Coronary artery (tissue), 2 donors: ENCODE data around the gene PXDN.

Source experiments
- DNase-seq: peaks from one replicate; pipeline ENCODE4 v3.0.0-alpha.2; 2017; ENCODE audit warnings: low spot score
- H3K27ac ChIP-seq, 2 donors: fragments of 200-600 bp; sonication (generic); one replicate each; pipeline ENCODE4 v1.5.1; 2016 to 2019
- H3K4me3 ChIP-seq: fragments of 200-600 bp; sonication (generic); 2 replicates; pipeline ENCODE4 v1.5.1; 2016; ENCODE audit warnings: mild to moderate bottlenecking, moderate library complexity
- TF ChIP-seq, protein P1 (sequence below): fragments of 200-600 bp; sonication (generic); IDR thresholded peaks from one replicate; pipeline ENCODE4 v1.5.1; 2019; ENCODE audit warnings: antibody characterized with exemption

The PXDN gene

GRCh38 chr2:1581965-1582625 lies 162.2 kb downstream of the PXDN start:
- no peak for DNase-seq
- Histone ChIP-seq H3K4me3 (no peak overlapping the region), H3K27ac (no peak overlapping the region)
- TF ChIP-seq, protein P1, sequence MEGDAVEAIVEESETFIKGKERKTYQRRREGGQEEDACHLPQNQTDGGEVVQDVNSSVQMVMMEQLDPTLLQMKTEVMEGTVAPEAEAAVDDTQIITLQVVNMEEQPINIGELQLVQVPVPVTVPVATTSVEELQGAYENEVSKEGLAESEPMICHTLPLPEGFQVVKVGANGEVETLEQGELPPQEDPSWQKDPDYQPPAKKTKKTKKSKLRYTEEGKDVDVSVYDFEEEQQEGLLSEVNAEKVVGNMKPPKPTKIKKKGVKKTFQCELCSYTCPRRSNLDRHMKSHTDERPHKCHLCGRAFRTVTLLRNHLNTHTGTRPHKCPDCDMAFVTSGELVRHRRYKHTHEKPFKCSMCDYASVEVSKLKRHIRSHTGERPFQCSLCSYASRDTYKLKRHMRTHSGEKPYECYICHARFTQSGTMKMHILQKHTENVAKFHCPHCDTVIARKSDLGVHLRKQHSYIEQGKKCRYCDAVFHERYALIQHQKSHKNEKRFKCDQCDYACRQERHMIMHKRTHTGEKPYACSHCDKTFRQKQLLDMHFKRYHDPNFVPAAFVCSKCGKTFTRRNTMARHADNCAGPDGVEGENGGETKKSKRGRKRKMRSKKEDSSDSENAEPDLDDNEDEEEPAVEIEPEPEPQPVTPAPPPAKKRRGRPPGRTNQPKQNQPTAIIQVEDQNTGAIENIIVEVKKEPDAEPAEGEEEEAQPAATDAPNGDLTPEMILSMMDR = no peak
